IPS-NIHi11 (cell line): ENCODE results near the gene PNLIP.

Experiments
- DNase-seq: peaks from one replicate; pipeline ENCODE4 v3.0.0; 2012; ENCODE audit warnings: mixed read lengths, low spot score

Gene PNLIP

GRCh38 chr10:116614796-116615195 is 69.1 kb downstream of the PNLIP start:
- DNase-seq, result no peak

GRCh38 chr10:116615199-116615776 is 69.6 kb downstream of the PNLIP start:
- DNase-seq, result no peak
